Esophagus squamous epithelium (tissue), 5 donors: ENCODE measurements around the gene GCNT4. TPM values are rescaled to one million over a fixed set of nuclear protein-coding genes. Genes with fewer than 3 reads are reported as not detected.
"Not testable (repeated sequence)": the region's sequence is repeated elsewhere in the genome, so short reads cannot be mapped to it uniquely, and the experiment has no call there.

Experiments used
- DNase-seq: peaks from one replicate; lab custom pipeline; 2025; lab: John Stamatoyannopoulos, UW
- H3K27ac ChIP-seq, 4 donors: fragments of 200-600 bp; sonication (generic); one replicate each; pipeline ENCODE4 v1.5.1; 2016 to 2019; ENCODE audit warnings: mild to moderate bottlenecking in 1 of 4
- H3K27me3 ChIP-seq, 4 donors: fragments of 200-600 bp; sonication (generic); 1 replicate in 3 of 4; 2 replicates in 1 of 4; pipeline versions ENCODE4 v1.5.1 to v1.6.0; 2017 to 2021; ENCODE audit warnings: antibody characterized with exemption in 1 of 4
- H3K36me3 ChIP-seq, 3 donors: fragments of 200-600 bp; sonication (generic); one replicate each; pipeline ENCODE4 v1.5.1; 2016 to 2019
- H3K4me1 ChIP-seq, 3 donors: fragments of 200-600 bp; sonication (generic); one replicate each; pipeline ENCODE4 v1.5.1; 2017 to 2019
- H3K4me3 ChIP-seq, 4 donors: fragments of 200-600 bp; sonication (generic); 1 replicate in 3 of 4; 2 replicates in 1 of 4; pipeline ENCODE4 v1.5.1; 2016 to 2019; ENCODE audit warnings: mild to moderate bottlenecking in 2 of 4, moderate library complexity in 1 of 4
- H3K9me3 ChIP-seq, 3 donors: fragments of 200-600 bp; sonication (generic); one replicate each; pipeline ENCODE4 v1.5.1; 2016 to 2019
- CTCF ChIP-seq, 6 experiments: fragments of 450-650 bp in 4 of 6; fragments of 200-600 bp in 2 of 6; sonication (generic) in 2 of 6; IDR thresholded peaks; one replicate each; pipeline ENCODE4 v1.5.1; 2016 to 2019; ENCODE audit warnings: antibody characterized with exemption in 6 of 6, mild to moderate bottlenecking in 4 of 6, moderate library complexity in 4 of 6
- POLR2A ChIP-seq, 4 donors: fragments of 450-650 bp; IDR thresholded peaks; one replicate each; pipeline ENCODE4 v1.6.1; 2017; ENCODE audit warnings: antibody characterized with exemption in 4 of 4, mild to moderate bottlenecking in 4 of 4, moderate library complexity in 3 of 4
- WGBS, 2 donors: methylation state at CpG; one replicate each; pipeline ENCODE4 v1.1.5; 2018; 5-methylcytosine and 5-hydroxymethylcytosine counted together
- intact Hi-C: fragments of 100-400 bp; cut with DNase I; formaldehyde crosslinking; loops from one replicate; pipeline ENCODE4 v1.15.0; 2022
- total RNA-seq, 4 donors: library from RNA; depleted of rRNA; stranded (reverse); fragments of >200 nt; gene quantifications; one replicate each; pipeline ENCODE4 v1.1.0, GENCODE V29; 2016
- donor health status: DM: yes; HTN: yes; CAD: no.

GCNT4 gene
- total RNA-seq: 1 to 10 TPM; 1.4 to 2.3 (median 1.7) TPM

- DNase-seq: no peak
- Histone ChIP-seq H3K4me3 (peak within 1 kb of the TSS; percentile 73 to 95 (median 88)), H3K27me3 (peaks cover 0 to 10% (median 0%) of the 10 kb centered on the region in 4 donors), H3K4me1 (peaks cover 9 to 62% (median 10%) of the 10 kb centered on the region in 3 donors), H3K36me3 (no peaks in the 10 kb centered on the region), H3K9me3 (no peaks in the 10 kb centered on the region), H3K27ac (peak within 1 kb of the TSS; percentile 84 to 95 (median 92))
- intact Hi-C loops: no loop called here
- TF ChIP-seq CTCF (IDR thresholded peaks at IDR 0.05): no peak
- peak in 2 of 4 donors; percentile 20 to 34 for TF ChIP-seq POLR2A (IDR thresholded peaks at IDR 0.05)
- 1% methylated on average over 16 to 22 of the region's 74 CpGs for WGBS, 2 donors
These were observed at the start of gene GCNT4 for GRCh38 chr5:75052192-75053053. GCNT4 (minus strand) TSS chr5:75052558; CDS start chr5:75030037, 22,521 bp downstream.

- H3K4me1 ChIP-seq, intact Hi-C loops, H3K36me3 ChIP-seq, DNase-seq, H3K27ac ChIP-seq, H3K4me3 ChIP-seq, H3K9me3 ChIP-seq, H3K27me3 ChIP-seq: not testable (repeated sequence)
- WGBS, 2 donors: 66 to 70% methylated on average over 3 of the region's 3 CpGs
These were observed 43.6 kb upstream of the GCNT4 start for GRCh38 chr5:75095956-75096355.

GRCh38 chr5:75091597-75091996 is 39.2 kb upstream of the GCNT4 start:
- TF ChIP-seq CTCF (IDR thresholded peaks at IDR 0.05): no peak
- 50% methylated on average over 2 of the region's 3 CpGs; no CpG with 5 or more reads in 1 of the 2 donors for WGBS, 2 donors
- DNase-seq: no peak
- H3K9me3 ChIP-seq: no peaks in the 10 kb centered on the region
- H3K27ac ChIP-seq: no peak overlapping the region
- intact Hi-C loops: no loop called here
- H3K27me3 ChIP-seq: no peaks in the 10 kb centered on the region
- H3K4me1 ChIP-seq: no peaks in the 10 kb centered on the region
- no peak overlapping the region for H3K4me3 ChIP-seq
- H3K36me3 ChIP-seq: no peaks in the 10 kb centered on the region

GRCh38 chr5:75089662-75090061 is 37.3 kb upstream of the GCNT4 start:
- Histone ChIP-seq H3K27me3 (no peaks in the 10 kb centered on the region), H3K4me3 (no peak overlapping the region), H3K36me3 (no peaks in the 10 kb centered on the region), H3K9me3 (no peaks in the 10 kb centered on the region), H3K4me1 (no peaks in the 10 kb centered on the region), H3K27ac (no peak overlapping the region)
- intact Hi-C loops: no loop called here
- TF ChIP-seq CTCF (IDR thresholded peaks at IDR 0.05) (no peak), POLR2A (IDR thresholded peaks at IDR 0.05) (no peak)
- DNase-seq: no peak
- WGBS, 2 donors: 85 to 94% methylated on average over 1 of the region's 1 CpG

- intact Hi-C loops: no loop called here
- TF ChIP-seq POLR2A (IDR thresholded peaks at IDR 0.05): no peak
- no peak for TF ChIP-seq CTCF (IDR thresholded peaks at IDR 0.05)
- DNase-seq: no peak
- Histone ChIP-seq H3K27me3 (no peaks in the 10 kb centered on the region), H3K4me3 (no peak overlapping the region), H3K9me3 (no peaks in the 10 kb centered on the region), H3K4me1 (no peaks in the 10 kb centered on the region), H3K27ac (no peak overlapping the region), H3K36me3 (no peaks in the 10 kb centered on the region)
- 70% methylated on average over 1 of the region's 1 CpG; no CpG with 5 or more reads in 1 of the 2 donors for WGBS, 2 donors
These were observed 36.8 kb upstream of the GCNT4 start for GRCh38 chr5:75089137-75089536.
